SU-DHL-6 (cell line): ENCODE results near the gene SH2D3A.

Experiments
- EZH2phosphoT487 ChIP-seq: fragments of 200-600 bp; sonication (generic), shearing (Covaris generic); conservative IDR thresholded peaks from 2 replicates; pipeline ENCODE4 v1.6.1; 2018; ENCODE audit warnings: mild to moderate bottlenecking, antibody characterized with exemption, low read length, moderate library complexity, mixed read lengths
- TF ChIP-seq, protein P1 (sequence below): fragments of 200-600 bp; sonication (generic); IDR thresholded peaks from one replicate; pipeline ENCODE4 v1.5.1; 2017; ENCODE audit warnings: antibody characterized with exemption, mild to moderate bottlenecking, low read length, moderate library complexity; ENCODE audit not compliant: insufficient read depth, poor library complexity, severe bottlenecking

DNA sequence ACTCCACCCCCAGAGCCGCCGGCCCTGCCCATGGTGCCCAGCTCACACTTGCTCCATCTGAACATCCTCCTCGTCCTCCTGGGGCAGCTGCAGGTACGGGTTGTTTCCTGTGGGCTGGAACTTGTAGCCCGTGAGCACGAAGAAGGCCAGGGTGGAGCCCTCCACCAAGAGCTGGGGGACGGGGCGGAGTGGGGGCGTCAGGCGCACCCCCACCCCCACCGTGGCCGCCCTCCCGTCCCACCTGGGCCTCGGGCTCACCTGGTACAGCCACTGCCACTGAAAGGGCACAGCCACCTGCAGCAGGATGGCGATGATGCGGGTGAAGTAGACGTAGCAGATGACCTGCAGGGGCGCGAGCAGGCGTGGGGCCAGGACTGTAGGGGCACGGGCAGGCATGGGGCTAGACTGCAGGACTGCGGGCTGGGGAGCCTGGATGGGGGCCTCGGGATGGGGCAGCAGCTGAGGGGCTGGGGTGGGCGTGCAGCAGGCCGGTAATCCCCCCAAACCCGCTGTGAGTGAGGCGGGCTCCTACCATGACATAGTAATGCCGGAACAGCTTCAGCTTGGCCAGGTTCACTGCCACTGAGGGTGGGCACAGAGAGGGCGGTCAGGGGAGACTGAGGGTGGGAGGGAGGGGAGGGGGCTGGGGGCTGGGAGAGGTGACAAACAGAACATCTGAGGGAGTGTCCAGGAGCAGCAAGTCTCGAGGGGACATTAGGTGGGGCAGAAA is 36.1 kb downstream of the SH2D3A start:
- TF ChIP-seq, protein P1, sequence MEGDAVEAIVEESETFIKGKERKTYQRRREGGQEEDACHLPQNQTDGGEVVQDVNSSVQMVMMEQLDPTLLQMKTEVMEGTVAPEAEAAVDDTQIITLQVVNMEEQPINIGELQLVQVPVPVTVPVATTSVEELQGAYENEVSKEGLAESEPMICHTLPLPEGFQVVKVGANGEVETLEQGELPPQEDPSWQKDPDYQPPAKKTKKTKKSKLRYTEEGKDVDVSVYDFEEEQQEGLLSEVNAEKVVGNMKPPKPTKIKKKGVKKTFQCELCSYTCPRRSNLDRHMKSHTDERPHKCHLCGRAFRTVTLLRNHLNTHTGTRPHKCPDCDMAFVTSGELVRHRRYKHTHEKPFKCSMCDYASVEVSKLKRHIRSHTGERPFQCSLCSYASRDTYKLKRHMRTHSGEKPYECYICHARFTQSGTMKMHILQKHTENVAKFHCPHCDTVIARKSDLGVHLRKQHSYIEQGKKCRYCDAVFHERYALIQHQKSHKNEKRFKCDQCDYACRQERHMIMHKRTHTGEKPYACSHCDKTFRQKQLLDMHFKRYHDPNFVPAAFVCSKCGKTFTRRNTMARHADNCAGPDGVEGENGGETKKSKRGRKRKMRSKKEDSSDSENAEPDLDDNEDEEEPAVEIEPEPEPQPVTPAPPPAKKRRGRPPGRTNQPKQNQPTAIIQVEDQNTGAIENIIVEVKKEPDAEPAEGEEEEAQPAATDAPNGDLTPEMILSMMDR = no peak
- no peak for TF ChIP-seq EZH2phosphoT487
